ENCODE results near the gene GGT1.

The GGT1 gene

GRCh38 chr22:24584871-24585411, 18.1 kb upstream of the GGT1 start:
- no peak overlapping the region for H3K4me3 ChIP-seq (replicated peaks in 1 of 2; ENCODE audit: low read depth in 2 of 2, low read length in 2 of 2)
- no peak for TF ChIP-seq CTCF (IDR thresholded peaks at IDR 0.05; ENCODE audit: low read depth, low read length)
- no peak for DNase-seq (ENCODE audit: low read depth in 2 of 2)

GRCh38 chr22:24585461-24585860, 17.5 kb upstream of the GGT1 start:
- no peak for DNase-seq (ENCODE audit: low read depth in 2 of 2)
- TF ChIP-seq CTCF (IDR thresholded peaks at IDR 0.05; ENCODE audit: low read depth, low read length), result no peak
- no peak overlapping the region for H3K4me3 ChIP-seq (replicated peaks in 1 of 2; ENCODE audit: low read depth in 2 of 2, low read length in 2 of 2)

- H3K4me3 ChIP-seq (replicated peaks in 1 of 2; ENCODE audit: low read depth in 2 of 2, low read length in 2 of 2), result no peak overlapping the region
- no peak for TF ChIP-seq CTCF (IDR thresholded peaks at IDR 0.05; ENCODE audit: low read depth, low read length)
- no peak for DNase-seq (ENCODE audit: low read depth in 2 of 2)
Observed at GRCh38 chr22:24585927-24586546, 17.0 kb upstream of the GGT1 start.

- no peak for TF ChIP-seq CTCF (IDR thresholded peaks at IDR 0.05; ENCODE audit: low read depth, low read length)
- no peak overlapping the region for H3K4me3 ChIP-seq (replicated peaks in 1 of 2; ENCODE audit: low read depth in 2 of 2, low read length in 2 of 2)
- DNase-seq (ENCODE audit: low read depth in 2 of 2), result no peak
Observed at GRCh38 chr22:24587251-24587650, 15.7 kb upstream of the GGT1 start.

GRCh38 chr22:24587948-24588347, 15.0 kb upstream of the GGT1 start:
- TF ChIP-seq CTCF (IDR thresholded peaks at IDR 0.05; ENCODE audit: low read depth, low read length), result no peak
- no peak for DNase-seq (ENCODE audit: low read depth in 2 of 2)
- H3K4me3 ChIP-seq (replicated peaks in 1 of 2; ENCODE audit: low read depth in 2 of 2, low read length in 2 of 2), result no peak overlapping the region

- H3K4me3 ChIP-seq (replicated peaks in 1 of 2; ENCODE audit: low read depth in 2 of 2, low read length in 2 of 2), result no peak overlapping the region
- no peak for TF ChIP-seq CTCF (IDR thresholded peaks at IDR 0.05; ENCODE audit: low read depth, low read length)
- DNase-seq (ENCODE audit: low read depth in 2 of 2), result peak in 1 of 2 donors; percentile 32
Observed at GRCh38 chr22:24588381-24588756, 14.6 kb upstream of the GGT1 start.
